ENCODE data around the gene CROCC. TPM values are rescaled to one million over a fixed set of nuclear protein-coding genes. Genes with fewer than 3 reads are reported as not detected.
A peak's percentile ranks its signal among the peaks of the same experiment; 100 is the strongest.
"Not testable (repeated sequence)": the region's sequence is repeated elsewhere in the genome, so short reads cannot be mapped to it uniquely, and the experiment has no call there.

CROCC gene
- total RNA-seq, 2 experiments from 2014 or later = 36.3 to 54.1 TPM

- no peaks in the 10 kb centered on the region for H3K9me3 ChIP-seq (ENCODE audit: low read length)
- ChIA-PET CTCF (ENCODE audit: unreplicated experiment) (no interaction called here), POLR2A (interaction anchor here (0.5 kb wide), 1 partner anchor 463 kb away, joined by 3 read pairs; no protein-coding TSS in a partner anchor)
- no peak for DNase-seq (ENCODE audit: low spot score)
- H3K36me3 ChIP-seq (ENCODE audit: insufficient read depth, low read length) = no peaks in the 10 kb centered on the region; the same call in 1 of the 2 replicates
- peaks cover 1% of the 10 kb centered on the region for H3K4me1 ChIP-seq (ENCODE audit: insufficient read depth, low read length, poor library complexity, severe bottlenecking)
- no peaks in the 10 kb centered on the region for H4K20me1 ChIP-seq (ENCODE audit: insufficient read depth, low read length)
- no peak overlapping the region for H3K27ac ChIP-seq (ENCODE audit: low read depth, low read length, poor library complexity, severe bottlenecking)
- intact Hi-C loops (cut with micrococcal nuclease; ENCODE audit: unreplicated experiment) = no loop called here
- no peak overlapping the region for H3K4me3 ChIP-seq (ENCODE audit: low read depth, low read length, poor library complexity, severe bottlenecking)
- TF ChIP-seq EZH2phosphoT487 (IDR thresholded peaks at IDR 0.05; ENCODE audit: borderline replicate concordance, low read depth, low read length) (no peak), CTCF (conservative IDR thresholded peaks at IDR 0.05; ENCODE audit: low read length) (no peak)
- H2AFZ ChIP-seq (ENCODE audit: low read length) = no peak overlapping the region
- no TSS peak for BruUV-seq (replicated peaks)
- no peaks in the 10 kb centered on the region for H3K9me2 ChIP-seq (ENCODE audit: insufficient read depth, low read length)
- H3K4me2 ChIP-seq (ENCODE audit: low read length) = no peak overlapping the region
- H3K79me2 ChIP-seq (ENCODE audit: insufficient read depth, low read depth, low read length) = no peaks in the 10 kb centered on the region
Measured at GRCh38 chr1:16927711-16928485, 6.2 kb downstream of the CROCC start.

- POLR2A ChIA-PET; intact Hi-C loops (cut with micrococcal nuclease; ENCODE audit: unreplicated experiment); H3K9me2 ChIP-seq (ENCODE audit: insufficient read depth, low read length); DNase-seq (ENCODE audit: low spot score); H3K4me1 ChIP-seq (ENCODE audit: insufficient read depth, low read length, poor library complexity, severe bottlenecking); BruUV-seq (replicated peaks); H3K36me3 ChIP-seq (ENCODE audit: insufficient read depth, low read length); H2AFZ ChIP-seq (ENCODE audit: low read length); H4K20me1 ChIP-seq (ENCODE audit: insufficient read depth, low read length); H3K9me3 ChIP-seq (ENCODE audit: low read length); CTCF ChIA-PET (ENCODE audit: unreplicated experiment); H3K4me3 ChIP-seq (ENCODE audit: low read depth, low read length, poor library complexity, severe bottlenecking); H3K27ac ChIP-seq (ENCODE audit: low read depth, low read length, poor library complexity, severe bottlenecking); H3K4me2 ChIP-seq (ENCODE audit: low read length); H3K79me2 ChIP-seq (ENCODE audit: insufficient read depth, low read depth, low read length): not testable (repeated sequence)
Measured at GRCh38 chr1:16929146-16930041, 7.7 kb downstream of the CROCC start.

GRCh38 chr1:16931206-16931934 lies 9.6 kb downstream of the CROCC start:
- H3K4me3 ChIP-seq (ENCODE audit: low read depth, low read length, poor library complexity, severe bottlenecking); POLR2A ChIA-PET; H3K79me2 ChIP-seq (ENCODE audit: insufficient read depth, low read depth, low read length); H4K20me1 ChIP-seq (ENCODE audit: insufficient read depth, low read length); BruUV-seq (replicated peaks); H3K9me2 ChIP-seq (ENCODE audit: insufficient read depth, low read length); DNase-seq (ENCODE audit: low spot score); intact Hi-C loops (cut with micrococcal nuclease; ENCODE audit: unreplicated experiment); H3K27ac ChIP-seq (ENCODE audit: low read depth, low read length, poor library complexity, severe bottlenecking); CTCF ChIA-PET (ENCODE audit: unreplicated experiment); H3K4me2 ChIP-seq (ENCODE audit: low read length); H2AFZ ChIP-seq (ENCODE audit: low read length); H3K36me3 ChIP-seq (ENCODE audit: insufficient read depth, low read length); H3K9me3 ChIP-seq (ENCODE audit: low read length); H3K4me1 ChIP-seq (ENCODE audit: insufficient read depth, low read length, poor library complexity, severe bottlenecking): not testable (repeated sequence)

- H3K4me3 ChIP-seq (ENCODE audit: low read depth, low read length, poor library complexity, severe bottlenecking); H3K9me3 ChIP-seq (ENCODE audit: low read length); H4K20me1 ChIP-seq (ENCODE audit: insufficient read depth, low read length); H2AFZ ChIP-seq (ENCODE audit: low read length); H3K9me2 ChIP-seq (ENCODE audit: insufficient read depth, low read length); intact Hi-C loops (cut with micrococcal nuclease; ENCODE audit: unreplicated experiment); H3K4me1 ChIP-seq (ENCODE audit: insufficient read depth, low read length, poor library complexity, severe bottlenecking); DNase-seq (ENCODE audit: low spot score); CTCF ChIA-PET (ENCODE audit: unreplicated experiment); H3K4me2 ChIP-seq (ENCODE audit: low read length); H3K79me2 ChIP-seq (ENCODE audit: insufficient read depth, low read depth, low read length); H3K27ac ChIP-seq (ENCODE audit: low read depth, low read length, poor library complexity, severe bottlenecking): not testable (repeated sequence)
- POLR2A ChIA-PET = interaction anchor here (0.7 kb wide), 3 partner anchors 18 to 481 kb away, joined by 3 read pairs; no protein-coding TSS in a partner anchor
- peaks cover 11% of the 10 kb centered on the region; the same call in 1 of the 2 replicates for H3K36me3 ChIP-seq (ENCODE audit: insufficient read depth, low read length)
- BruUV-seq (replicated peaks) = TSS peak; percentile 64
Measured at GRCh38 chr1:16933945-16934344, 12.2 kb downstream of the CROCC start.

DNA sequence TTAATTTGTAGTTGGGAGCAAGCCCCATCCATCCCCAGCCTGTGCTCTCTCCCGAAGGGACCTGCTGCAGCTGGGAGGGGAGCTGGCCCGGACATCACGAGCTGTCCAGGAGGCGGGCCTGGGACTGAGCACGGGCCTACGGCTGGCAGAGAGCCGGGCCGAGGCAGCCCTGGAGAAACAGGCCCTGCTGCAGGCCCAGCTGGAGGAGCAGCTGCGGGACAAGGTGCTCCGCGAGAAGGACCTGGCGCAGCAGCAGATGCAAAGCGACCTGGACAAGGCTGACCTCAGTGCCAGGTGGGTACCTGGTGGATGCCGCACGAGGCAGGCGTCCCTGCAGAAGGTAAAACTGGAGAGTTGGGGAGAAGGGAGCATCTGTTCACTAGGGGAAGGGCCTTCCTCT lies 14.8 kb downstream of the CROCC start:
- not testable (repeated sequence) for BruUV-seq (replicated peaks); H3K79me2 ChIP-seq (ENCODE audit: insufficient read depth, low read depth, low read length)

More for the DNA sequence above, 14.8 kb downstream of the CROCC start:
- H2AFZ ChIP-seq (ENCODE audit: low read length); H3K9me3 ChIP-seq (ENCODE audit: low read length); H3K9me2 ChIP-seq (ENCODE audit: insufficient read depth, low read length); H3K4me1 ChIP-seq (ENCODE audit: insufficient read depth, low read length, poor library complexity, severe bottlenecking); H3K4me3 ChIP-seq (ENCODE audit: low read depth, low read length, poor library complexity, severe bottlenecking); CTCF ChIA-PET (ENCODE audit: unreplicated experiment); POLR2A ChIA-PET; H3K27ac ChIP-seq (ENCODE audit: low read depth, low read length, poor library complexity, severe bottlenecking); H3K4me2 ChIP-seq (ENCODE audit: low read length); DNase-seq (ENCODE audit: low spot score); intact Hi-C loops (cut with micrococcal nuclease; ENCODE audit: unreplicated experiment); H4K20me1 ChIP-seq (ENCODE audit: insufficient read depth, low read length): not testable (repeated sequence)
- H3K36me3 ChIP-seq (ENCODE audit: insufficient read depth, low read length) = peaks cover 11% of the 10 kb centered on the region; the same call in 1 of the 2 replicates
